NCI-H1092 (cell line): Measurements from ENCODE around the gene PSAPL1.

Source experiments
- DNase-seq: peaks from one replicate; lab custom pipeline; 2025; lab: John Stamatoyannopoulos, UW

The PSAPL1 gene

DNA sequence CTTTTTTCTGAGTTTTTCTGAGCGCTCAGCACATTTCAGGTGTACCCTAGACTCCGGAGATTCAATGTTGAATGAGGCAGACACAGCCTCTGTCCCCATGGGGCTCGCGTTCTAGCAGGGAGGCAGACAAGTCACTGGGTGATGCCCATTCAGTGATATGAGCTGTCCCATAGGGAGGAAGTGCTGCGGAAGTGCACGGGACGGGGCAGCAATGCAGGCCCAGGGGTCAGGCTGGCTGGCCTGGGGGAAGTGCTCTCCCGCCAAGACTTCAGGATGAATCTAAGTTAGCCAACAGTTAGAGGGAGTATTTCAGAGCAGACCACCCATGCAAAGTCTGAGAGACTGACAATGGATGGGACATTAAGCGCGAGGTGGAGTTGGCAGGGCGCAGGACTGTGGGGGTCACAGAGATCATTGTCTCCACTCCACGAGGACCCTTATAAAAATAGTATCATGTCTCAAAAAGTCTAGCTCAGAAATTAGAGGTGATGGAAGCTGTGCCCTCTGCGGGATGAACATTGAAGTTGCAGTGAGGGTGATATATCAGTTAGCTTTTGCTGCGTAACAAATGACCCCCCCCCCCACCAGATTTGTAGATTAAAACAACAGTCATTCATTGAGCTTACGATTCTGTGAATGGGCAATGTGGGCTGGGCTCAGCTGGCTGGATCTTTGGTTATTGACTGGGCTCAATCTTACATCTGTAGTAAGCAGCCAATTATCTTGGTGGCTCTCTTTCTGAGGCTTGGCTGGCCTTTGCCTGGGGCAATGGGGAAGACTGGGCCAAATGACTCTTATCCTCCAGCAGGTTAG, 16.4 kb downstream of the PSAPL1 start:
- no peak for DNase-seq

DNA sequence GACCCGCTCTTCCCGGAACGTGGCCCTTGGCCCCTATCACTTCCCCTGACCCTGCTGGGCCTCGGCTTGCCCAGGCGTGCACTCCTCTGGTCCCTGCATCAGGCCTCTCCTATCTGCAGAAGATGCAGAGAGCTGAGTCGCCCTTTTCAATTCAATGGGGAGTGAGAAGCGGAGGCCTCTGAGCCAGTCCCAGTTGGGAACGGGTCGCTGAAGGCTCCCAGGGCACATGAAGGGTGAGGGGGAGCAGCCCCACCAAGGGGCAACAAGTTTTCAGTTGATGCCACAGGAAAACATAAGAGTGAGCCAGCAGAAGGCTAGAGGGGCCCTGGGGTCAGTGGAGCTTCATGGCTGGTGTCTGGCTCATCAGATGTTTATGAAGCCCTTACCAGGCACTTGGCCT, 17.1 kb downstream of the PSAPL1 start:
- no peak for DNase-seq

DNA sequence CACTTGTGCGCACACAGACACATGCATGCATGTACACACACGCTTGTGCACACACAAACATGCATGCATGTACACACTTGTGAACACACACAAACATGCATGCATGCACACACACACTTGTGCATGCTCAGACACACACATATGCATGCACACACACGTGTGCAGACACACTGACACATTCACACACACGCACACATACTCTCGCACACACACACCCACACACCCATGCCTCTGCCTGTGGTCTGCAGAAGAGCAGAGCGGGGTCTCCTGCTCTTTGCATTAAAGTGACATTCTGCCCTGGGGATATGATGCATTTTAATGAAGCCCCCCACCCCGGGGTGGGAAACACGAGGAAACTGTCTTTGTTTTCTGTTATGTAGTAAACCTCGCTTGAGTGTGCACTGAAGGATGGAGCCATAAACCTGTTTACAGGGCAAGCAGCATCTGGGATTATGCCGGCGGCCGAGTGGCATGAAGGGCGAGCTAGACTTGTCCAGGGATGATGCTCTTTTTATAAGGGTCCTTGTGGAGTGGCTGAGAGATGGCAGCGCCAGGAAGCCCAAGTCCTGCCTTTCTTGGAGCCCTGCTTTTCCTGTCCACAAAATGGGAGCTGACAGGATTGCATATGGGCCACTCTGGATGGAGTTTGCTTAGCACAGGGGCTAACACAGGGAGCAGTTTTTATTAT, 17.8 kb downstream of the PSAPL1 start:
- no peak for DNase-seq

- DNase-seq, result no peak
These were observed 18.6 kb downstream of the PSAPL1 start for GRCh38 chr4:7415927-7416686.

- DNase-seq, result no peak
These were observed 19.8 kb downstream of the PSAPL1 start for GRCh38 chr4:7414736-7415510.

GRCh38 chr4:7414046-7414445, 20.7 kb downstream of the PSAPL1 start:
- DNase-seq, result no peak

GRCh38 chr4:7412554-7412912, 22.2 kb downstream of the PSAPL1 start:
- no peak for DNase-seq

GRCh38 chr4:7411896-7412553, 22.7 kb downstream of the PSAPL1 start:
- peak; percentile 17 for DNase-seq

- DNase-seq, result no peak
These were observed 23.2 kb downstream of the PSAPL1 start for GRCh38 chr4:7411491-7411890.

- DNase-seq, result no peak
These were observed 24.3 kb downstream of the PSAPL1 start for GRCh38 chr4:7410446-7410845.

- no peak for DNase-seq
These were observed 26.6 kb downstream of the PSAPL1 start for GRCh38 chr4:7408166-7408565.

DNA sequence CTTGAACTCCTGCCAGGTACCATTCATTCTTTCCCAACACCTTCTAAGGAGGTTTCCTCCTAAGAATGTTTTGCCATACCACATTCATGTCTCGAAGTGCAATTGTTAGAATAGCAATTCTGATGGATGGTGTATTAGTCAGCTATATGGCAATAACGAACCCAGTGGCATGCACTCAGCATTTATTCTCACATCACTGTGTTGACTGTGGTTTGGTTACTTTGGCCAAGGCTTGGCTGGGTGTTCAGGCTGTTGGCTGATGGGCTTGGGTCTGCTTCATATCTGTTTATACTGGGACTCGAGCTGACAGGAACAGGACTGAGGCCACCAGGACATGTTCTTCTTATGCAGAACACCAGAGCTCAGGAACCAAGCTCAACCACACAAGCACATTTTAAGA, 31.7 kb downstream of the PSAPL1 start:
- DNase-seq, result no peak

GRCh38 chr4:7402526-7402925, 32.2 kb downstream of the PSAPL1 start:
- no peak for DNase-seq

DNA sequence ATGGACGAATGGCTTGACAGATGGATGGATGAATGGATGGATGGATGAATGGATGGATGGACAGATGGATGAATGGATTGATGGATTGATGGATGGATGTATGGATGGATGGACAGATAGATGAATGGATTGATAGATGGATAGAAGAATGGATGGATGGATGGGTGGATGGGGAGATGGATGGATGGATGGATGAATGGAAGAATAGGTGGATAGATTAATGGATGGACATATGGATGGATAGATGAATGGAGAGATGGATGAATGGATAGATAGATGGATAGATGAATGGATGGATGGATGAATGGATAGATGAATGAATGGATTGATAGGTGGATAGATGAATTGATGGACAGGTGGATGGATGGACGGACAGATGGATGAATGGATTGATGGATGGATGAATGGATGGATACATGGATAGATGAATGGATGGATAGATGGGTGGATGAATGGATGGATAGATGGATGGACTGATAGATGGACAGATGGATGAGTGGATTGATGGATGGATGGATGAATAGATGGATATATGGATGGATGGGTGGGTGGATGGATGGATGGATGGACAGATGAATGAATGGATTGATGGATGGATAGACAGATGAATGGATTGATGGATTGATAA, 33.9 kb downstream of the PSAPL1 start:
- no peak for DNase-seq

GRCh38 chr4:7399440-7400234, 35.1 kb downstream of the PSAPL1 start:
- DNase-seq, result no peak

DNA sequence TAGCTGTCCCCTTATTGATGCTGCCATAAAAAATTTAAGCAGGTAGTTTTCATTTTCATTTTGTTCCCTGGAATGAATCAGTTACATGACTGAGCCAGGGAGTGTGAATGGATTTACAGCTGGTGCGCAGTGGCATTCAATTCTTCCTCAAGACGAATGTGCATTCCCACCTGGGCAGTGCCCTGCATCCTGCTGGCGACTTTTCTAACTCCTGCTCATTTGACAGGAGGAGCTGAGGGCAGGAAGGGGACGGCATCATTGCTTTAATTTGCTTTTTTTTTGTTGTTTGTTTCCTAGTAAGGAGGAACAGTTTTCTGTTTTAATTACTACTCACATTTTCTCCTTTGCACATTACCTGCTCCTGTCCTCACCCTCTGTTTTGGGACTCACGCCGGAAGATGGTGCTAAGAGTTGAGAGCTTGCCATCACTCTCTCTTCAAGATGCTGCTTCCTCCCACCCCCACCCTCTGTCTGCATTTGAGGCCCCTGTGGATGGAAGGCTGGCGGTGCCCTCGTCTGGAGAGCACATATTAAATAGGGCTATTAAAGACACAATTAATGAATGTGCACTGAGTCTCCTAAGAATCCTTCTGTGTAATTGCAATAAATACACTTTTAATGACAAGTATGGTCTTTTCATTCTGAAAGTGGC, 35.8 kb downstream of the PSAPL1 start:
- peak; percentile 20 for DNase-seq

GRCh38 chr4:7398104-7398423, 36.7 kb downstream of the PSAPL1 start:
- peak; percentile 89 for DNase-seq

- no peak for DNase-seq
These were observed 37.3 kb downstream of the PSAPL1 start for GRCh38 chr4:7397206-7398103.
